Measurements from ENCODE around the gene EMC1.

GRCh38 chr1:19260211-19261138, 9.2 kb upstream of the EMC1 start:
- TF ChIP-seq CTCF (IDR thresholded peaks at IDR 0.05; ENCODE audit: low read depth, low read length, poor library complexity, severe bottlenecking) (no peak), EZH2phosphoT487 (IDR thresholded peaks at IDR 0.05; ENCODE audit: borderline replicate concordance, low read length) (no peak)

Measured in DOHH2 (cell line).